CD8-positive, alpha-beta memory T cell (primary cell): ENCODE results near the gene OPA3. TPM values are rescaled to one million over a fixed set of nuclear protein-coding genes. Genes with fewer than 3 reads are reported as not detected.
A peak's percentile ranks its signal among the peaks of the same experiment; 100 is the strongest.

ENCODE experiments used
- CTCF ChIA-PET: fragments of 350-600 bp; sonication (Branson Sonifier 250); formaldehyde crosslinking; loops from one replicate; lab custom pipeline; 2021; ENCODE audit warnings: antibody characterized with exemption; lab: Charles Lee
- POLR2A ChIA-PET: fragments of 350-600 bp; sonication (Branson Sonifier 250); formaldehyde crosslinking; loops from one replicate; lab custom pipeline; 2021; ENCODE audit warnings: antibody characterized with exemption; lab: Charles Lee
- DNase-seq, 5 donors: peaks; one replicate each; pipeline versions ENCODE4 v3.0.0 to v3.0.0-alpha.2; 2020 to 2022; ENCODE audit warnings: mixed read lengths in 1 of 5
- H3K27ac ChIP-seq: one replicate; pipeline ENCODE4 v1.7.0; 2013; ENCODE audit warnings: low read depth, mild to moderate bottlenecking, low read length, moderate library complexity
- H3K27me3 ChIP-seq: 2 replicates; pipeline ENCODE4 v1.7.0; 2013; ENCODE audit warnings: low read length, mild to moderate bottlenecking; ENCODE audit not compliant: insufficient read depth, poor library complexity, severe bottlenecking
- H3K36me3 ChIP-seq: 2 replicates; pipeline ENCODE4 v1.7.0; 2013; ENCODE audit warnings: mild to moderate bottlenecking, low read length, moderate library complexity; ENCODE audit not compliant: insufficient read depth
- H3K4me1 ChIP-seq: 2 replicates; pipeline ENCODE4 v1.7.0; 2013; ENCODE audit warnings: mild to moderate bottlenecking, low read length, moderate library complexity; ENCODE audit not compliant: insufficient read depth
- H3K4me3 ChIP-seq: 2 replicates; pipeline ENCODE4 v1.7.0; 2013; ENCODE audit warnings: mild to moderate bottlenecking, low read length
- H3K9me3 ChIP-seq: 2 replicates; pipeline ENCODE4 v1.7.0; 2013; ENCODE audit warnings: mild to moderate bottlenecking, low read length
- H3K27ac Mint-ChIP-seq, 8 donors: one replicate each; pipeline ENCODE4 v1.8.0; 2020 to 2021; ENCODE audit warnings: mixed read lengths in 8 of 8, mild to moderate bottlenecking in 6 of 8, inconsistent platforms in 3 of 8, moderate library complexity in 3 of 8
- H3K27me3 Mint-ChIP-seq, 2 donors: one replicate each; pipeline ENCODE4 v1.8.0; 2020 to 2021; ENCODE audit warnings: mixed read lengths in 2 of 2, mild to moderate bottlenecking in 1 of 2, moderate library complexity in 1 of 2
- H3K36me3 Mint-ChIP-seq, 3 donors: one replicate each; pipeline ENCODE4 v1.8.0; 2020 to 2021; ENCODE audit warnings: mixed read lengths in 3 of 3, inconsistent platforms in 1 of 3, mild to moderate bottlenecking in 1 of 3
- H3K4me1 Mint-ChIP-seq, 3 donors: one replicate each; pipeline ENCODE4 v1.8.0; 2020 to 2021; ENCODE audit warnings: mixed read lengths in 3 of 3, inconsistent platforms in 1 of 3, mild to moderate bottlenecking in 1 of 3
- H3K4me3 Mint-ChIP-seq, 7 donors: one replicate each; pipeline ENCODE4 v1.8.0; 2020 to 2021; ENCODE audit warnings: mixed read lengths in 7 of 7, mild to moderate bottlenecking in 6 of 7, moderate library complexity in 4 of 7, inconsistent platforms in 2 of 7
- H3K9me3 Mint-ChIP-seq, 5 donors: one replicate each; pipeline ENCODE4 v1.8.0; 2020 to 2022; ENCODE audit warnings: mixed read lengths in 5 of 5, mild to moderate bottlenecking in 3 of 5, moderate library complexity in 2 of 5, inconsistent platforms in 1 of 5
- polyA plus RNA-seq: library from polyadenylated mRNA; unstranded; fragments of 300-500 nt; fragmentation: Illumina TruSeq; gene quantifications from one replicate; pipeline ENCODE4 v1.2.3, GENCODE V29; 2021
- total RNA-seq, 2 experiments: library from RNA; stranded (reverse); gene quantifications; one replicate each; pipeline ENCODE4 v1.2.3, GENCODE V29; 2021

OPA3 gene
- total and polyA plus RNA-seq, 3 experiments from 2014 or later: 14.2 to 18.1 (median 17.5) TPM

DNA sequence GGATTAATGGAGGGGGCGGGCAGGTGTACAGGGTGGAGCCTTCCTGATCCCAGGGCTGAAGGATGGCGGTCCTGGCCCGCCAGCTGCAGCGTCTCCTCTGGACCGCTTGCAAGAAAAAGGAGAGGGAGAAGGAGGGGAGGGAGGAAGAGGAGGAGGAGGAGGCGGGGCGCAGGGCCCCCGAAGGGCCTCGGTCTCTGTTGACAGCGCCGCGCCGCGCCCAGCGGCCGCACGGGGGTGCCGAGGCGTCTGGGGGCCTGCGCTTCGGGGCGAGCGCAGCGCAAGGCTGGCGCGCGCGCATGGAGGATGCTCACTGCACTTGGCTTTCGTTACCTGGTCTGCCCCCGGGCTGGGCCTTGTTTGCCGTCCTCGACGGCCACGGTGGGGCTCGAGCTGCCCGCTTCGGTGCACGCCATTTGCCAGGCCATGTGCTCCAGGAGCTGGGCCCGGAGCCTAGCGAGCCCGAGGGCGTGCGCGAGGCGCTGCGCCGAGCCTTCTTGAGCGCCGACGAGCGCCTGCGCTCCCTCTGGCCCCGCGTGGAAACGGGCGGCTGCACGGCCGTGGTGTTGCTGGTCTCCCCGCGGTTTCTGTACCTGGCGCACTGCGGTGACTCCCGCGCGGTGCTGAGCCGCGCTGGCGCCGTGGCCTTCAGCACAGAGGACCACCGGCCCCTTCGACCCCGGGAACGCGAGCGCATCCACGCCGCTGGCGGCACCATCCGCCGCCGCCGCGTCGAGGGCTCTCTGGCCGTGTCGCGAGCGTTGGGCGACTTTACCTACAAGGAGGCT, 86.0 kb downstream of the OPA3 start, which contains the start of gene PPM1N:
TSS of gene PPM1N (plus strand) at position 33 of the 785 bp plus-strand sequence. CDS start at position 63, 30 bp downstream.
- CTCF ChIA-PET: interaction anchor here (0.9 to 5.5 kb wide), 12 partner anchors 7 to 144 kb away, joined by 3 to 47 read pairs (median 4); partner anchors contain the start of genes EML2 and VASP

DNA sequence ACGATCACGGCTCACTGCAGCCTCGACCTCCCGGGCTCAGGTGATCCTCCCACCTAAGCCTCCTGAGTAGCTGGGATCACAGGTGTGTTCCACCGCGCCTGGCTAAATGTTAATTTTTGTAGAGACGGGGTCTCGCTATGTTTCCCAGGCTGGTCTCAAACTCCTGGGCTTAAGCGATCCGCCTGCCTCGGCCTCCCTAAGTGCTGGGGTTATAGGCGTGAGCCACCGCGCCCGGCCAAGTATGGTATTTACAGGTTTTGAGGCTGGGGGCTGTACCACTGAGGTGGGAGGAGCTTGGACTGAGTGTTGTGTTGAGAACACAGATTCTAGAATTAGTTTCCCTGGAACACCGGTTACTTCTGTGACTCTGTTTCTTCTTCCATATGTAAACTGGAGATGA, 86.8 kb downstream of the OPA3 start:
- H3K4me1 ChIP-seq: peaks cover 41% of the 10 kb centered on the region
- ChIA-PET POLR2A (interaction anchor here (0.7 kb wide), 1 partner anchor 30 kb away, joined by 3 read pairs; no protein-coding TSS in a partner anchor), CTCF (interaction anchor here (0.8 to 5.5 kb wide), 9 partner anchors 8 to 145 kb away, joined by 3 to 47 read pairs (median 9); partner anchors contain the start of gene EML2)
- H3K27me3 ChIP-seq: peaks cover 15% of the 10 kb centered on the region
- peak overlapping the region in 7 of 8 donors; percentile 55 to 94 (median 75) for H3K27ac Mint-ChIP-seq
- H3K4me1 Mint-ChIP-seq: peaks cover 31 to 48% (median 46%) of the 10 kb centered on the region in 3 donors
- peak overlapping the region; percentile 44 to 91 (median 77) for H3K4me3 Mint-ChIP-seq
- peak overlapping the region; percentile 46 for H3K4me3 ChIP-seq
- peaks cover 0 to 2% (median 0%) of the 10 kb centered on the region in 3 donors for H3K36me3 Mint-ChIP-seq
- no peak overlapping the region for H3K27ac ChIP-seq
- H3K36me3 ChIP-seq: no peaks in the 10 kb centered on the region
- no peaks in the 10 kb centered on the region for H3K9me3 Mint-ChIP-seq
- DNase-seq: no peak
- peaks cover 10 to 14% of the 10 kb centered on the region in 2 donors for H3K27me3 Mint-ChIP-seq
- no peaks in the 10 kb centered on the region for H3K9me3 ChIP-seq

More for the DNA sequence above, 86.0 kb downstream of the OPA3 start, which contains the start of gene PPM1N:
- H3K27ac ChIP-seq: no peak within 1 kb of the TSS
- no peaks in the 10 kb centered on the region for H3K9me3 ChIP-seq
- peak within 1 kb of the TSS; percentile 70 to 94 (median 80) for H3K27ac Mint-ChIP-seq
- peak; percentile 52 to 79 (median 64) for DNase-seq
- peaks cover 0 to 2% (median 0%) of the 10 kb centered on the region in 3 donors for H3K36me3 Mint-ChIP-seq
- no peaks in the 10 kb centered on the region for H3K9me3 Mint-ChIP-seq
- H3K27me3 ChIP-seq: peaks cover 8% of the 10 kb centered on the region
- H3K4me1 ChIP-seq: peaks cover 36% of the 10 kb centered on the region
- peak within 1 kb of the TSS; percentile 56 for H3K4me3 ChIP-seq
- peaks cover 28 to 42% (median 42%) of the 10 kb centered on the region in 3 donors for H3K4me1 Mint-ChIP-seq
- peak within 1 kb of the TSS; percentile 82 to 91 (median 87) for H3K4me3 Mint-ChIP-seq
- POLR2A ChIA-PET: interaction anchor here (1.1 to 1.7 kb wide), 2 partner anchors 10 to 13 kb away, joined by 3 to 5 read pairs; no protein-coding TSS in a partner anchor
- peaks cover 4 to 8% of the 10 kb centered on the region in 2 donors for H3K27me3 Mint-ChIP-seq
- H3K36me3 ChIP-seq: no peaks in the 10 kb centered on the region

DNA sequence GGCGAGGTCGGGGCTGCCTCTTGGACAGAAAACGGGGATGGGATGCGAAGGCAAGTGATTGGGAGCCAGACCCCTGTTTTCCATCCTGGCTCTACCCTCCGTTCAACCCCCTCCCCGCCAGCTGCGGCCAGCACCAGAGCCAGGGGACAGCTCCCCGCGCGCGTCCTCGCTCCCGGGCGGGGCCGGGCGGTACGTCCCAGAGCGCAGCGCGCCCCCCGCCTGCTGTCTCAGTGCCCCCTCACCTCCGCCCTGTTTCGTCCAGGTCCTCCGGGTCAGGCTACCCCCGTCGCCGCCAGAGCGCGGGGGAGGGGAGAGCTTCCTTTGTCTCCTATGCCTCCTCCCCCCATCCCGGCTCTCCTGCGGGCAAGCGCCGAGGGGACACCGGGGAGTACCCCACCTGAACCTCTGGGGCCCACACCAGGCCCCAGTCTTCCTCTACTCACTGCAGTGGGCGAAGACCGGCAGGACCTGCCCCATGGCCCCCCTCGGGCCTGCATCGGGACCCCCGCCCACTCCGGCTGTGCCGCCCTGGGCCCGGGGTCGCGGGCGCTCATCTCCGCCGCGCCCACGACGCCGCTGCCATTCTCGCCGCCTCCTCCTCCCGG, 88.2 kb downstream of the OPA3 start:
- peaks cover 31 to 48% (median 46%) of the 10 kb centered on the region in 3 donors for H3K4me1 Mint-ChIP-seq
- H3K27ac Mint-ChIP-seq: peak overlapping the region in 3 of 8 donors; percentile 43 to 81 (median 53)
- ChIA-PET CTCF (interaction anchor here (0.8 to 5.5 kb wide), 9 partner anchors 9 to 196 kb away, joined by 3 to 47 read pairs (median 18); partner anchors contain the start of gene QPCTL), POLR2A (interaction anchor here (0.5 to 1.0 kb wide), 3 partner anchors 27 to 851 kb away, joined by 3 to 4 read pairs (median 3); partner anchors contain the start of genes PPP5C and SNRPD2)
- peak overlapping the region; percentile 33 to 90 (median 82) for H3K4me3 Mint-ChIP-seq
- no peaks in the 10 kb centered on the region for H3K9me3 Mint-ChIP-seq
- peaks cover 0 to 2% (median 0%) of the 10 kb centered on the region in 3 donors for H3K36me3 Mint-ChIP-seq
- Histone ChIP-seq H3K4me3 (peak overlapping the region; percentile 47), H3K4me1 (peaks cover 41% of the 10 kb centered on the region), H3K27me3 (peaks cover 15% of the 10 kb centered on the region), H3K36me3 (no peaks in the 10 kb centered on the region), H3K9me3 (no peaks in the 10 kb centered on the region), H3K27ac (no peak overlapping the region)
- H3K27me3 Mint-ChIP-seq: peaks cover 14 to 22% of the 10 kb centered on the region in 2 donors
- peak in 3 of 5 donors; percentile 38 to 71 (median 62) for DNase-seq

DNA sequence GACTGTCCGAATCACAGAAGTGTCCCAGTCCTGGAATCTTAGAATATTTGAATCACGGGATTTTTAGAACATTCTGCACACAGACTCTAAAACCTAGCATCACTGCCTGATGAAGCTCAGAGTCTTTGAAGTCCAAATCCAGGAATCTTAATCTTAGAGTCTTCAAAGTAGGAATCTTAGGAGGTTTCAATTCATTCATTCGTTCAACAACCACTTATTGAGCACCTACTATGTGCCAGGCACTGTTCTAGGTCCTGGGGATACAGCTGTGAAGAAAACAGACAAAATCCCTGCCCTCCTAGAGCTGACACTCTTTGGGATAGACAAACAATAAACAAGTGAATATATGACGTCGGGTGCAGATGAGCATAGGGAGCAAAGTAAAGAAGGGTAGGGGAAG, 89.4 kb downstream of the OPA3 start:
- peak overlapping the region; percentile 15 to 90 (median 81) for H3K4me3 Mint-ChIP-seq
- DNase-seq: no peak

DNA sequence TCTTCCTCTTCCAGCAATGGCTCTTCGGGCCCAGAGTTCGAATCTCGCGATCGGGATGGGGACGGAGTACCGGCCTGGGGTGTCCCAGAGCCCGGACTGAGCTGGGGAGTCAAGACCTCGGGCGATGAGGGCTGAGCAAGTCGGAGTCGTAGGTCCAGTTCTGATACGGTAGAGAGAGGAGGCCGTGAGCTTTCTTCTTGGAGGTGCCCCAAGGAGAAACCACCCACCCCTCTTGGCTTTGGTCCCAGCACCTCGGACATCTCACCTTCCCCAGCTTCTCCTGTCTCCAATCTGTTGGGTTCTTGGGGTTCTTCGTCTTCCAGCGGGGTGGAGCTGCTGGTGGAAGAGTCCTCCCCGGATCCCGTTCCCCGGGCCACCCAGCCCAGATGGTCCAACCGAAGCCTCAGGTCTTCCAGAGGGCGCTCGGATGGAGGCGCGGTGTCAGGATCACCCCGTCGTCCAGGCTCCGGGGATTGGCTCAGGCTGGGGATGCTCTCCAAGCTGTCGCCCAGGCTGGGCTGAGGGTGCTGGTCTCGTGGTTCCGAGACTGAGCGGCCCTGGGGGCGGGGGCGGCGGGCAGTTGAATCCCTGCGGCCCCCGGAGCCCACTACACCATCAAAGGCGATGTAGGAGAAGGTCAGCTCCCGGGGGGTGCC, 90.2 kb downstream of the OPA3 start:
- CTCF ChIA-PET: interaction anchor here (0.9 to 5.5 kb wide), 10 partner anchors 9 to 148 kb away, joined by 3 to 47 read pairs (median 12); no protein-coding TSS in a partner anchor
- POLR2A ChIA-PET: interaction anchor here (0.6 kb wide), 1 partner anchor 243 kb away, joined by 3 read pairs; no protein-coding TSS in a partner anchor
- H3K9me3 ChIP-seq: no peaks in the 10 kb centered on the region
- Mint-ChIP-seq H3K4me1 (peaks cover 28 to 43% (median 34%) of the 10 kb centered on the region in 3 donors), H3K36me3 (no peaks in the 10 kb centered on the region), H3K9me3 (no peaks in the 10 kb centered on the region), H3K27ac (peak overlapping the region in 1 of 8 donors; percentile 10), H3K27me3 (peaks cover 13 to 22% of the 10 kb centered on the region in 2 donors), H3K4me3 (no peak overlapping the region)
- H3K4me1 ChIP-seq: peaks cover 36% of the 10 kb centered on the region
- peaks cover 15% of the 10 kb centered on the region for H3K27me3 ChIP-seq
- no peak overlapping the region for H3K27ac ChIP-seq
- no peaks in the 10 kb centered on the region for H3K36me3 ChIP-seq
- H3K4me3 ChIP-seq: no peak overlapping the region
- DNase-seq: no peak

More for the DNA sequence above, 89.4 kb downstream of the OPA3 start:
- Mint-ChIP-seq H3K27ac (peak overlapping the region in 2 of 8 donors; percentile 21 to 67), H3K36me3 (no peaks in the 10 kb centered on the region), H3K4me1 (peaks cover 31 to 48% (median 39%) of the 10 kb centered on the region in 3 donors), H3K27me3 (peaks cover 12 to 22% of the 10 kb centered on the region in 2 donors), H3K9me3 (no peaks in the 10 kb centered on the region)
- Histone ChIP-seq H3K4me3 (no peak overlapping the region), H3K36me3 (no peaks in the 10 kb centered on the region), H3K27ac (no peak overlapping the region), H3K4me1 (peaks cover 41% of the 10 kb centered on the region), H3K9me3 (no peaks in the 10 kb centered on the region), H3K27me3 (peaks cover 15% of the 10 kb centered on the region)
- POLR2A ChIA-PET: interaction anchor here (0.6 kb wide), 2 partner anchors 80 to 244 kb away, joined by 3 to 10 read pairs; no protein-coding TSS in a partner anchor
- CTCF ChIA-PET: interaction anchor here (0.9 to 5.5 kb wide), 10 partner anchors 10 to 147 kb away, joined by 3 to 47 read pairs (median 12); no protein-coding TSS in a partner anchor

DNA sequence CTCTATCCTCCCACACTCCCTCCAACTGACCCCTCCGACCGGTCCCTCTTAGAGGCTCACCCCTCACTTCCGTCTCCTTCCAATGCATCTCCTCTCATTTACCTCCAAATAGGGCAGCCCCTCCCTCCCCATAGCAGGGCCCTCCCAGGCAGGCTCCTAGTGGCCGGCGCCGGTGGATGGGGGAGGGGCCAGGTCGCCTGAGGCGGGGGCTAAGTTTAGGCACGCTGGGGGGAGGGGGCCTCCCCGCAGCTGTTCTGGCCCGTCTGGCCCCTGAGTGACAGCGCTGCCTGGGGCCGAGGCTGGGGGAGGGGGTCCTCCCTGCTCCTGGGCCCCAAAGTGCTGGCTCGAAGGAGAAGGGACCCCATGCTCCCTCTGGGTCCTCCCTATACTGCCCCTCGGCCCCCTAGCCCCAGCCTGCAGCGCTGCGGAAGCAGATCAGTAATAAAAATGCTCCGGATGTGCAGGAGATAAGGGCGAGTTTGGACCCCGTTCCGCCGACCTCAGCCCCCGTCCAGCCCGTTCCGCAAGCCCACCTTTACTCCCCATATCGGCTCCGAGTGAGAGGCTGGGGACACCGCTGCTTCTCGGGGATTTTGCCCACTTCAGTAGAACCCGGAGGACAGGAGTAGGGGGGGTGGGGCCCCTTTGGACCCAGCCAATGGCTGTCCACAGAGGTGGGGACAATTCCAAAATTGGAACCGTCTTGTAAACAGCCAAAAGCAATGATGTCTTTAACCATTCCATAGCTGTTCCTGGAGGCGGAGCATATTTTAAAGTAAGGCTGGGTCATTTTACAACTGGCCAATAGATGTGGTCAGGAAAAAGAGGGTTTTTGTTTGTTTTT, 91.8 kb downstream of the OPA3 start:
- Mint-ChIP-seq H3K4me3 (no peak overlapping the region), H3K4me1 (peaks cover 19 to 30% (median 25%) of the 10 kb centered on the region in 3 donors), H3K9me3 (no peaks in the 10 kb centered on the region), H3K36me3 (no peaks in the 10 kb centered on the region), H3K27ac (peak overlapping the region in 2 of 8 donors; percentile 10 to 69), H3K27me3 (peaks cover 20 to 22% of the 10 kb centered on the region in 2 donors)
- no peaks in the 10 kb centered on the region for H3K36me3 ChIP-seq
- POLR2A ChIA-PET: no interaction called here
- H3K27ac ChIP-seq: peak overlapping the region; percentile 48
- no peak for DNase-seq
- CTCF ChIA-PET: interaction anchor here (1.5 kb wide), 1 partner anchor 65 kb away, joined by 3 read pairs; no protein-coding TSS in a partner anchor
- no peaks in the 10 kb centered on the region for H3K9me3 ChIP-seq
- H3K4me3 ChIP-seq: no peak overlapping the region
- H3K27me3 ChIP-seq: peaks cover 15% of the 10 kb centered on the region
- peaks cover 21% of the 10 kb centered on the region for H3K4me1 ChIP-seq
